Activated T-helper 17 cell treated with anti-CD3 and anti-CD28 coated beads, Interleukin-2, amount 50 U/mL, for 72 hours (primary cell): ENCODE data around the gene FOXN3. TPM values are rescaled to one million over a fixed set of nuclear protein-coding genes. Genes with fewer than 3 reads are reported as not detected.
"Not testable (repeated sequence)": the region's sequence is repeated elsewhere in the genome, so short reads cannot be mapped to it uniquely, and the experiment has no call there.

Experiments
- ATAC-seq: fragments of 150-1000 bp; cut with Tn5 transposase; replicated peaks from 2 replicates; pipeline ENCODE4 v1.10.0; 2021; ENCODE audit warnings: mild to moderate bottlenecking, moderate library complexity
- H3K27ac Mint-ChIP-seq: one replicate; pipeline ENCODE4 v1.8.0; 2022; ENCODE audit warnings: mixed read lengths
- H3K27me3 Mint-ChIP-seq: one replicate; pipeline ENCODE4 v1.8.0; 2022; ENCODE audit warnings: mixed read lengths
- H3K36me3 Mint-ChIP-seq: one replicate; pipeline ENCODE4 v1.8.0; 2022; ENCODE audit warnings: low read depth, mild to moderate bottlenecking, mixed read lengths
- H3K4me1 Mint-ChIP-seq: one replicate; pipeline ENCODE4 v1.8.0; 2022; ENCODE audit warnings: mixed read lengths
- H3K4me3 Mint-ChIP-seq: one replicate; pipeline ENCODE4 v1.8.0; 2022; ENCODE audit warnings: mild to moderate bottlenecking, mixed read lengths
- H3K9me3 Mint-ChIP-seq: one replicate; pipeline ENCODE4 v1.8.0; 2022; ENCODE audit warnings: mixed read lengths
- total RNA-seq, 2 donors: library from RNA; stranded (reverse); gene quantifications; one replicate each; pipeline ENCODE4 v1.2.3, GENCODE V29; 2022

FOXN3 gene
- total RNA-seq, 2 donors from 2014 or later: 56.9 to 82.3 TPM

DNA sequence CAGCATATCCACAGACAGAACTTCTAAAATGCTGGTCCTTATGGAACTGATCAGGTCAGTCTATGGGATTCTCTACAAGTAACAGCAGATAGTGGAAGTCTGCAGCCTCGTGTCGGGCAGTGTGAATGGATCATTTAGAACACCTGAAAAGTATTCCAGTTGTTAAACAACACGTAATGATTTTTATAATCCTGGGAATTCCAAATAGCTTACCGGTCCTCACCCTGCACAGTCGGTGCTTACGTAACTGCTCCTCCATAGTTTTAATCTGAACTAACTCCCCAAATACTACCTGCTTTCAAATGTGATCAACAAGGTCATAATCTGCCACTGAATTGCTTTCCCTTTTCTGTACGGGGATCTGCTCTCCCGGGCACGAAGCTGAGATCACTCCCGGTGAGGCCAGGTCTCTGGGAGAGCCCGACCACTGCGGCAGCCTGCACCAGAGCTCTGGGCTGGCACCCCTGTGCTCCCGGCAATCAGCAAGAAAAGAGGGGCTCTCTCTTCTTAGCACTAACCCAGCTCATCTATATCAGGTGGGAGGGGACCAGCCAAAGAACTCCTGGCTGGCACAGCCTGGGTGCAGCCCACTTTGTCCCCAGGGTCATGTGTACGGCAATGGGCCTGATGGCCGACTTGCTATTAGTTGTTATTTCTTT, 157.0 kb downstream of the FOXN3 start:
- peaks cover 19% of the 10 kb centered on the region for H3K4me1 Mint-ChIP-seq

DNA sequence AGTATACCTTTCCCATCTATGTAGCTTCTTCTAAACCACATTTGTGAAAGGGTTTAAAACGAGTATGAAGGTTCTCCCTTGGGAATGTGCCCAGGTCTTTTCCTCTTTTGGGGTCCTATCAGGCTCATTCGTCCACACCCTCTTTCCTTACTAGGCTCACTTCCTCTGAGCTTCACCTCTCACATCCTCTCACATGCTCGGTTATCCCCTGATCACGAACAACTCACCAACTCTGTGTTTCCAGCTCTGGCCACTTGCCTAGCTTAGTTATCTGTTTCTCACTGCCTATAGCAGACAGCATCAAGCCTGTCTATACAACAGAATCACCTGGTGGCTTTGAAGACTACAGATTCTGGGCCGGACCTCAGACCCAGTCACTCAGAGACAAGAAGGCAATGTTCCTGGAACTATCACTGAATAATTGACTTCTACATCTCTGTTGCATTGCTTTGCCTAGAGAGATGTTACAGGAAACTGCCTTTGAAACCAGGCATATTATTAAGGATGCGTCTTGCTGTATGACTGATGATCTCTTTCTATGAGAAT, 158.2 kb downstream of the FOXN3 start:
- H3K27ac Mint-ChIP-seq: peak overlapping the region; percentile 9
- H3K36me3 Mint-ChIP-seq: peaks cover 22% of the 10 kb centered on the region

More for the DNA sequence above, 157.0 kb downstream of the FOXN3 start:
- no peak for ATAC-seq
- H3K9me3 Mint-ChIP-seq: no peaks in the 10 kb centered on the region
- H3K27ac Mint-ChIP-seq: no peak overlapping the region
- H3K4me3 Mint-ChIP-seq: no peak overlapping the region
- H3K27me3 Mint-ChIP-seq: no peaks in the 10 kb centered on the region
- H3K36me3 Mint-ChIP-seq: peaks cover 23% of the 10 kb centered on the region

DNA sequence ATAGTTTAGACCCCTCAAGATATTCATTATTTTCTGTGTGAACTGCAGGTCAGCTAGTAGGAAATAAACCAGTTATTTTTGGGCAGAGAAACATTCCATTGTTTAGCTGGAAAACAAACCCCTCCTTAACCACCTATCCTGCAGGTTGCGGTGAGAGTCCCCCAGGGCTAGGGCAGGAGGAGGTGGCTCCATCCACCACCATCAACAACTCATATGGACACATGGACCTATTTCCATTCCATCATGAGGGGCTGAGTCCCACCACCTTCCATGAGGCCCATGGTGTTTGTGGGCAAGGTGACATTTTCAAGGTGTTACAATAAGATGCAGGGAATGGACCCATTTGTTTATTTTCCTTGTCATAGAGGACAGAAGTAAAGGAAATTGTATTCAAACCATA, 160.1 kb downstream of the FOXN3 start:
- H3K4me1 Mint-ChIP-seq: peaks cover 5% of the 10 kb centered on the region
- H3K27me3 Mint-ChIP-seq: no peaks in the 10 kb centered on the region
- H3K9me3 Mint-ChIP-seq: no peaks in the 10 kb centered on the region
- H3K27ac Mint-ChIP-seq: no peak overlapping the region
- H3K4me3 Mint-ChIP-seq: no peak overlapping the region
- ATAC-seq: no peak
- peaks cover 31% of the 10 kb centered on the region for H3K36me3 Mint-ChIP-seq

More for the DNA sequence above, 158.2 kb downstream of the FOXN3 start:
- Mint-ChIP-seq H3K9me3 (no peaks in the 10 kb centered on the region), H3K27me3 (no peaks in the 10 kb centered on the region), H3K4me3 (no peak overlapping the region), H3K4me1 (peaks cover 9% of the 10 kb centered on the region)
- peak; percentile 21 for ATAC-seq

DNA sequence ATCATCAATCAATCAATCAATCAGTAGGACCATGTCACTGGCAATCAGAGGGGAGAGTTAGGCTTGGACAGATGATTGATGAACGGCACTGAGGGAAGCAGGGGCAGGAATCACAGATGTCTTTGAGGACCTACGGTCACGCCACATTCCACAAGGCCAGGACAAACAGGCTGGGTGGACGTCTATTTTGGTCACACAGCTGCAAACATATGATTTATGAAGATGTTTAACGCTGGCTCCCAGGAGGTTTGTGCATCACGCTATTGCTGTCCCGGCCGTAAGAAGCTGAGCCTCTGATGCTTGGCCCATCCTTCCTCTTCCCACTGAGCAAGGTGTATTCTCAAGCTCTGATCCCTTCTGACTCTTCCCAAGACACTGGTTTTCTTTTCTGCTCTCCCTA, 160.8 kb downstream of the FOXN3 start:
- ATAC-seq: no peak
- H3K27me3 Mint-ChIP-seq: no peaks in the 10 kb centered on the region
- no peaks in the 10 kb centered on the region for H3K9me3 Mint-ChIP-seq
- H3K36me3 Mint-ChIP-seq: peaks cover 31% of the 10 kb centered on the region
- H3K27ac Mint-ChIP-seq: no peak overlapping the region
- no peak overlapping the region for H3K4me3 Mint-ChIP-seq
- H3K4me1 Mint-ChIP-seq: peaks cover 5% of the 10 kb centered on the region

- Mint-ChIP-seq H3K27me3 (no peaks in the 10 kb centered on the region), H3K4me3 (no peak overlapping the region), H3K4me1 (peaks cover 6% of the 10 kb centered on the region), H3K27ac (no peak overlapping the region), H3K9me3 (no peaks in the 10 kb centered on the region), H3K36me3 (peaks cover 33% of the 10 kb centered on the region)
- ATAC-seq: no peak
Observed at GRCh38 chr14:89255852-89256251, 161.2 kb downstream of the FOXN3 start.

- H3K4me1 Mint-ChIP-seq: peaks cover 11% of the 10 kb centered on the region
- H3K9me3 Mint-ChIP-seq: no peaks in the 10 kb centered on the region
- no peak overlapping the region for H3K4me3 Mint-ChIP-seq
- no peak overlapping the region for H3K27ac Mint-ChIP-seq
- no peak for ATAC-seq
- peaks cover 37% of the 10 kb centered on the region for H3K36me3 Mint-ChIP-seq
- no peaks in the 10 kb centered on the region for H3K27me3 Mint-ChIP-seq
Observed at GRCh38 chr14:89255012-89255411, 162.0 kb downstream of the FOXN3 start.

DNA sequence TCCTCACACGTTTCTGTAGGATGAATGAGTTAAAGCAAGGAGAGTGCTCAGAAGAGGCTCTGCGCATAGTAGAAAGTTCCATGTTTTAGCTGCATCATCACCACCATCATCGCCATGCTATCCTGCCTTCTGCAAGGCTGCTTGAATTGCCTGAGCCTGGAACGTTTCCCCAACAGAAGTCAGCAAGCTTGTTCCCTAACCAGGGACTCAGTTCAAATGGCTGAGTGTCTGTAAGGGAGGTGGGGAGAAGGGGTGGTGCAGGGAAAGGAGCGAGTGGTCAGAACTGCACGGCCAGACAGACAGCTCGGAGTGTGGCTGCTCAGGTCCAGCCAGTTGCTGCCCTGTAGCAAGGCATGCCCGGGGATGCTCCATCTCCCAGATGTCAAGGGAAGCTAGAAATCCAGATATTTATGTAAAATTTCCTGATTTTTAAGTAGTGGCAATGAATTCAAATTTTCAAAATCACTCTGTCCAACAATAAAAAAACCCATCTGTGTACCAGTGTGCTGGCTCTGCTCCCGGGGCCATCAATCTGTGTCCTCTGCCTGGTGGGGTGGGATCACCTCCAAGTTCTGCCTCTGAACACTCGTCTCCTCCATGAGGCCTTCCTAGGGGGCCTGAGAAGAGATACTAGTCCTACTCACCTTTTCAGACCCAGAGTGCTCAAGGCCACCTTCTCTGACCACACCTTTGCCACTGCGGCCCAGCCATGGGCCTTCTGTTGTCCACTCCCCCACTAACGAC, 162.7 kb downstream of the FOXN3 start:
- ATAC-seq: no peak
- peak overlapping the region; percentile 40 for H3K27ac Mint-ChIP-seq
- peaks cover 11% of the 10 kb centered on the region for H3K4me1 Mint-ChIP-seq
- peaks cover 37% of the 10 kb centered on the region for H3K36me3 Mint-ChIP-seq
- H3K4me3 Mint-ChIP-seq: no peak overlapping the region
- no peaks in the 10 kb centered on the region for H3K27me3 Mint-ChIP-seq
- H3K9me3 Mint-ChIP-seq: no peaks in the 10 kb centered on the region

GRCh38 chr14:89252887-89253532, 164.0 kb downstream of the FOXN3 start:
- no peak for ATAC-seq
- H3K36me3 Mint-ChIP-seq: peaks cover 34% of the 10 kb centered on the region
- H3K4me1 Mint-ChIP-seq: peaks cover 8% of the 10 kb centered on the region
- no peaks in the 10 kb centered on the region for H3K9me3 Mint-ChIP-seq
- H3K27me3 Mint-ChIP-seq: no peaks in the 10 kb centered on the region
- H3K4me3 Mint-ChIP-seq: no peak overlapping the region
- peak overlapping the region; percentile 40 for H3K27ac Mint-ChIP-seq

DNA sequence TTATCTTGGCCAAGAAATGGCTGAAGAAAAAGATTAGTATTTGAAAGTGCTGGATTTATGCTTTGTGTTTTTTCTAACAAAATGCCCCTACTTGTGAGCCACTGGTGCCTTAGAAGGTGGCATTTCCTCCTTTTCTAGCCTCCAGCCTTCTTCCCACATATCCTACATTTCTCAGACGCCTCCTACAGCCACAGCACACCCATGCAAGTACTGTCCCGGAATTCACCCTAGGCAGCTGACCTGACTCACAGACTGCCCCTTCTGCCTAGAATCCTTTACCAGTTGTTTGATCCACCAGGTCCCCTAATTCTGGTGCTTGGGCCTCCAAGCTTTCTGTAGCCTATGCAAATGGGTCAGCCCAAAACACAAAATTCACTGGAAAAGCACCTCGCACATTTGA, 166.0 kb downstream of the FOXN3 start:
- H3K9me3 Mint-ChIP-seq: no peaks in the 10 kb centered on the region
- ATAC-seq: no peak
- H3K36me3 Mint-ChIP-seq: peaks cover 25% of the 10 kb centered on the region
- no peaks in the 10 kb centered on the region for H3K27me3 Mint-ChIP-seq
- no peak overlapping the region for H3K4me3 Mint-ChIP-seq
- H3K4me1 Mint-ChIP-seq: peaks cover 12% of the 10 kb centered on the region
- peak overlapping the region; percentile 40 for H3K27ac Mint-ChIP-seq

DNA sequence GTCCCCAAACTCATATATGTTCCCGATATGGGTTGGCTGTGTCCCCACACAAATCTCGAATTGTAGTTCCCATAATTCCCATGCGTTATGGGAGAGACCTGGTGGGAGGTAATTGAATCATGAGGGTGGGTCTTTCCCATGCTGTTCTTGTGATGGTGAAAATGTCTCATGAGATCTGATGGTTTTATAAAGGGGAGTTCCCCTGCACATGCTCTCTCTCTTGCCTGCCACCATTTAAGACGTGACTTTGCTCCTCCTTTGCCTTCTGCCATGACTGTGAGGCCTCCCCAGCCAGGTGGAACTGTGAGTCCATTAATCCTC, 166.4 kb downstream of the FOXN3 start:
- H3K4me1 Mint-ChIP-seq: peaks cover 12% of the 10 kb centered on the region
- not testable (repeated sequence) for ATAC-seq, H3K27me3 Mint-ChIP-seq, H3K4me3 Mint-ChIP-seq, H3K9me3 Mint-ChIP-seq
- peaks cover 25% of the 10 kb centered on the region for H3K36me3 Mint-ChIP-seq
- H3K27ac Mint-ChIP-seq: peak overlapping the region; percentile 40

- H3K27ac Mint-ChIP-seq: peak overlapping the region; percentile 40
- H3K4me1 Mint-ChIP-seq: peaks cover 12% of the 10 kb centered on the region
- no peak overlapping the region for H3K4me3 Mint-ChIP-seq
- no peak for ATAC-seq
- peaks cover 25% of the 10 kb centered on the region for H3K36me3 Mint-ChIP-seq
- no peaks in the 10 kb centered on the region for H3K9me3 Mint-ChIP-seq
- H3K27me3 Mint-ChIP-seq: no peaks in the 10 kb centered on the region
Observed at GRCh38 chr14:89249972-89250654, 166.9 kb downstream of the FOXN3 start.

DNA sequence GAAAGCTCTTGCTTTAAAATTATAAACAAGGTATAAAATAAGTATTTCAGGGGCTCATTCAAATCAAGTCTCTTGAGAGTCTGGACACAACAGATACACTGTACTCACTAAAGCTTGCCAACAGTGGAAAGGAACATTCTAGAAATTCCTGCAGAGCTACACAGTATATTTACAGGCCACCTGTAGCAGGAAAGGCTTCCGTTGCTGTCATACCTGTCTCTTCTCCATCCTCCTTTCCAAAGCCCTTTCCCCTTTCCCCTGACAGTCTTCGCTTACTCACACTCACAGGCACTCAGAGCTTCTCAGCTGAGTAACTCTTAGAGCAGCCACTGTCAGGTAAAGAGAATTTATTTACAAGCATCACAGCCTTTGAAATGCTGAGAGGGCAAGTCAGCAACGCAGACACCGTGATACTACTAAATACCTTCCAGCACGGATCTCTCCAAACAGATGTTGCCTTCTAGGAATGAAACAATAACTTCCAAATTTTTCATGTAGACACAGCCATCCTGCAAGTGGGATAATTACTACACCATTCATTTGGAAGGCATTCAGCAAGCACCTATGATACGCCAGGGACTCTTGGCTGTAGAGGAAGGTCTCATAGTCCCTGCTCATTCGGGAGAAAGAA, 167.9 kb downstream of the FOXN3 start:
- no peak for ATAC-seq
- H3K4me1 Mint-ChIP-seq: peaks cover 12% of the 10 kb centered on the region
- no peak overlapping the region for H3K4me3 Mint-ChIP-seq
- H3K27ac Mint-ChIP-seq: no peak overlapping the region
- H3K27me3 Mint-ChIP-seq: no peaks in the 10 kb centered on the region
- peaks cover 24% of the 10 kb centered on the region for H3K36me3 Mint-ChIP-seq
- H3K9me3 Mint-ChIP-seq: no peaks in the 10 kb centered on the region

DNA sequence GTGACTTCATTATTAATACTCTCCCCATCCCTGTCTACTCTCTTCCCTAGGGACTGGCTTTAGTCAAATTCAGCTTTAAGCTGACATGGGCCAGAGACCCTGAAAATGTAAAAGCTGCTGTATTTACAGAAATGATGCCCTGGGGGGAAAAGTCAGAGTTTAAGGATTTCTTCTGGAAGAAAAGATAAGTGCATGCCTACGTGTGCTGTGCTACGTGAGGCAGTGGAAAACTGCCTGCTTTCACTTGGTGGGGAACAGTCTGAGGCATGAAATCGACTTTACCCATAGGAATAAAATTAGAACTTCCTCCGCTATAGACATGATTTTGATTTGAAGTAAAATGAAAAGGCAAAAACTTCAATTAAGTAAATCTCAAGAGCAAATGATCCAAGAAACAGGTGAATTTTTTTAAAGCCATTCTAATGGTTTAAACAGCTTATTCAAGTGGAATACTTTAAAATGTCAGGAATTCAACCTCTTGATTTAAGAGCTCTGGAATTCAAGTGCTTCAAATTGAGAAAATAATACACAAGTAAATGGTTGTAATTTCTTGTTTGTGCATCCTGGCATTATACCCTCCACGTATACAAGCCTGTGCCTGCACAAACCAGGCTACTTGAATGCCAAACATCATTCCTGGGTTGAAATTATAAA, 168.5 kb downstream of the FOXN3 start:
- Mint-ChIP-seq H3K4me3 (no peak overlapping the region), H3K4me1 (peaks cover 12% of the 10 kb centered on the region), H3K9me3 (no peaks in the 10 kb centered on the region), H3K27ac (no peak overlapping the region), H3K27me3 (no peaks in the 10 kb centered on the region), H3K36me3 (peaks cover 18% of the 10 kb centered on the region)
- no peak for ATAC-seq
